AG08395 (cell line): ENCODE data around the gene UGT1A7.
"Not testable (repeated sequence)": the region's sequence is repeated elsewhere in the genome, so short reads cannot be mapped to it uniquely, and the experiment has no call there.

Experiments used
- DNase-seq: peaks from one replicate; pipeline ENCODE4 v3.0.0; 2012; ENCODE audit warnings: mixed read lengths, low spot score

UGT1A7 gene

GRCh38 chr2:233681521-233682099 lies at the start of gene UGT1A7:
UGT1A7 (plus strand) TSS chr2:233681901; CDS start chr2:233681938, 37 bp downstream.
- no peak for DNase-seq

- DNase-seq: not testable (repeated sequence)
Measured at GRCh38 chr2:233636306-233636705, 45.4 kb upstream of the UGT1A7 start, which contains the start of gene UGT1A10. UGT1A10 (plus strand) TSS chr2:233636448; CDS start chr2:233636523, 75 bp downstream.

GRCh38 chr2:233638836-233639235 lies 42.9 kb upstream of the UGT1A7 start:
- DNase-seq: no peak

GRCh38 chr2:233639860-233640259 lies 41.8 kb upstream of the UGT1A7 start:
- no peak for DNase-seq

GRCh38 chr2:233643128-233643527 lies 38.6 kb upstream of the UGT1A7 start:
- no peak for DNase-seq

GRCh38 chr2:233646033-233646432 lies 35.7 kb upstream of the UGT1A7 start:
- DNase-seq: not testable (repeated sequence)

GRCh38 chr2:233650981-233651380 lies 30.7 kb upstream of the UGT1A7 start:
- DNase-seq: no peak

GRCh38 chr2:233651430-233651829 lies 30.3 kb upstream of the UGT1A7 start:
- DNase-seq: no peak

- DNase-seq: no peak
Measured at GRCh38 chr2:233654501-233654900, 27.2 kb upstream of the UGT1A7 start.

- DNase-seq: no peak
Measured at GRCh38 chr2:233655043-233655442, 26.7 kb upstream of the UGT1A7 start.

GRCh38 chr2:233655943-233656342 lies 25.8 kb upstream of the UGT1A7 start:
- DNase-seq: not testable (repeated sequence)

- DNase-seq: no peak
Measured at GRCh38 chr2:233656443-233656842, 25.3 kb upstream of the UGT1A7 start.

- DNase-seq: no peak
Measured at GRCh38 chr2:233658610-233659009, 23.1 kb upstream of the UGT1A7 start.

GRCh38 chr2:233663911-233664310 lies 17.8 kb upstream of the UGT1A7 start:
- DNase-seq: no peak

GRCh38 chr2:233668605-233669260 lies 13.0 kb upstream of the UGT1A7 start:
- no peak for DNase-seq

- DNase-seq: no peak
Measured at GRCh38 chr2:233671290-233672161, 10.2 kb upstream of the UGT1A7 start, which contains the start of gene UGT1A9. UGT1A9 (plus strand) TSS chr2:233671898; CDS start chr2:233671935, 37 bp downstream.

- DNase-seq: no peak
Measured at GRCh38 chr2:233672886-233673285, 8.8 kb upstream of the UGT1A7 start.

- no peak for DNase-seq
Measured at GRCh38 chr2:233673896-233674295, 7.8 kb upstream of the UGT1A7 start.

- no peak for DNase-seq
Measured at GRCh38 chr2:233674314-233674713, 7.4 kb upstream of the UGT1A7 start.

GRCh38 chr2:233674995-233675394 lies 6.7 kb upstream of the UGT1A7 start:
- no peak for DNase-seq

- DNase-seq: no peak
Measured at GRCh38 chr2:233676046-233676445, 5.7 kb upstream of the UGT1A7 start.

- DNase-seq: no peak
Measured at GRCh38 chr2:233679196-233679595, 2.5 kb upstream of the UGT1A7 start.
